ENCODE data around the gene ATE1. TPM values are rescaled to one million over a fixed set of nuclear protein-coding genes. Genes with fewer than 3 reads are reported as not detected.

Gene ATE1
- total and polyA plus RNA-seq, 7 donors = 12.5 to 49.6 (median 31.4) TPM

DNA sequence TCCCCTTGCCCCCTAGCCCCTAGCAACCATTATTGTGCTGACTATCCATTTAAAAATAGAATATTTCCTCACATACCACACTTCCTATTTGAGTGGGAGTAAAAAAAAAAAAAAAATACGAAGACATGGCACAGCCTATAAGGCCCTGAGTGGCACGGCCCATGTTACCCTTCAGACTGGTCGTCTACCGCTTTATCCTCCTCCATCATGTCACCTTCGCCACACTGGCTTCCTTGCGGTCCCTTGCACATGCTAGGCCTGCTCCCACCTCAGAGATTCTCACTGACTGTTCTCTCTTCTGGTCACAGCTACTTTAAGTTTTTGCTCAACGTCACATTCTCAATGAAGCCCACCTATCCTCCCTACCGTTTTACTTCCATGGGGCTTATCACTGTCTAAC lies 130.3 kb downstream of the ATE1 start:
- H3K36me3 ChIP-seq = no peaks in the 10 kb centered on the region
- TF ChIP-seq EP300 (IDR thresholded peaks at IDR 0.05) = no peak
- no peak for TF ChIP-seq POLR2AphosphoS5 (IDR thresholded peaks at IDR 0.05)
- TF ChIP-seq POLR2A (IDR thresholded peaks at IDR 0.05) = no peak
- TF ChIP-seq CTCF (IDR thresholded peaks at IDR 0.05) = no peak

GRCh38 chr10:121796342-121796741 lies 131.5 kb downstream of the ATE1 start:
- WGBS, 2 donors = 86 to 91% methylated on average over 3 of the region's 3 CpGs

More for the DNA sequence above, 130.3 kb downstream of the ATE1 start:
- Histone ChIP-seq H3K27me3 (no peaks in the 10 kb centered on the region), H3K9me3 (no peaks in the 10 kb centered on the region), H3K4me1 (no peaks in the 10 kb centered on the region), H3K4me3 (no peak overlapping the region), H3K27ac (no peak overlapping the region)
- intact Hi-C loops (cut with DNase I) = no loop called here
- no peak for DNase-seq
- WGBS, 2 donors = 77 to 82% methylated on average over 8 of the region's 8 CpGs

GRCh38 chr10:121792198-121792597 lies 135.6 kb downstream of the ATE1 start:
- Histone ChIP-seq H3K27ac (no peak overlapping the region), H3K36me3 (peaks cover 0 to 15% (median 0%) of the 10 kb centered on the region in 4 donors), H3K4me3 (no peak overlapping the region), H3K27me3 (no peaks in the 10 kb centered on the region), H3K4me1 (no peaks in the 10 kb centered on the region), H3K9me3 (no peaks in the 10 kb centered on the region)
- WGBS, 2 donors = 95 to 100% methylated on average over 3 of the region's 3 CpGs
- no peak for DNase-seq
- TF ChIP-seq EP300 (IDR thresholded peaks at IDR 0.05) (no peak), CTCF (IDR thresholded peaks at IDR 0.05) (no peak), POLR2AphosphoS5 (IDR thresholded peaks at IDR 0.05) (no peak), POLR2A (IDR thresholded peaks at IDR 0.05) (no peak)
- intact Hi-C loops (cut with DNase I) = no loop called here

More at GRCh38 chr10:121796342-121796741, 131.5 kb downstream of the ATE1 start:
- Histone ChIP-seq H3K27ac (no peak overlapping the region), H3K36me3 (no peaks in the 10 kb centered on the region), H3K4me1 (no peaks in the 10 kb centered on the region), H3K9me3 (no peaks in the 10 kb centered on the region), H3K27me3 (no peaks in the 10 kb centered on the region), H3K4me3 (no peak overlapping the region)
- DNase-seq = no peak
- TF ChIP-seq EP300 (IDR thresholded peaks at IDR 0.05) (no peak), POLR2A (IDR thresholded peaks at IDR 0.05) (no peak), POLR2AphosphoS5 (IDR thresholded peaks at IDR 0.05) (no peak), CTCF (IDR thresholded peaks at IDR 0.05) (no peak)
- intact Hi-C loops (cut with DNase I) = no loop called here

DNA sequence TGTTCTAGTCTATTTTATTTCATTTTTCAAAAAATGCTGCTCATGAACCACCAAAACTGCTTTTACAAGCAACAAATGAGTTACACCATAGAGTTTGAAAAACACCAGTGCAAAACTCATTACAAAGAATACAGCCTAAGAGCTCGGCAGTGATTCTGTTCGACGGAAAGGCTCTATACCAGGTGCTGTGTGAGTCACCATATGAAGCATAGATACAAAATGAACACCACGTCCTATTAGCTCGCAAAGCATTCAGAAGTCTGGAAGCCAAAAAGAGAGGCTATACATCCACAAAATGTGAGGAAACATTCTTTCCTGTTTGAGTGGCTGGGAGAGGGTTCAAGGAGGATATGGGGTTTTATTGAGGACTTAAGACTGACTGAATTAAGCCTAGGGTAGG lies 136.1 kb downstream of the ATE1 start:
- Histone ChIP-seq H3K4me3 (no peak overlapping the region), H3K9me3 (no peaks in the 10 kb centered on the region), H3K27me3 (no peaks in the 10 kb centered on the region), H3K27ac (no peak overlapping the region), H3K4me1 (no peaks in the 10 kb centered on the region), H3K36me3 (peaks cover 0 to 15% (median 0%) of the 10 kb centered on the region in 4 donors)
- no peak for TF ChIP-seq CTCF (IDR thresholded peaks at IDR 0.05)
- no peak for TF ChIP-seq EP300 (IDR thresholded peaks at IDR 0.05)
- no peak for TF ChIP-seq POLR2AphosphoS5 (IDR thresholded peaks at IDR 0.05)
- TF ChIP-seq POLR2A (IDR thresholded peaks at IDR 0.05) = no peak
- WGBS, 2 donors = 97% methylated on average over 5 of the region's 5 CpGs
- intact Hi-C loops (cut with DNase I) = no loop called here
- DNase-seq = no peak

DNA sequence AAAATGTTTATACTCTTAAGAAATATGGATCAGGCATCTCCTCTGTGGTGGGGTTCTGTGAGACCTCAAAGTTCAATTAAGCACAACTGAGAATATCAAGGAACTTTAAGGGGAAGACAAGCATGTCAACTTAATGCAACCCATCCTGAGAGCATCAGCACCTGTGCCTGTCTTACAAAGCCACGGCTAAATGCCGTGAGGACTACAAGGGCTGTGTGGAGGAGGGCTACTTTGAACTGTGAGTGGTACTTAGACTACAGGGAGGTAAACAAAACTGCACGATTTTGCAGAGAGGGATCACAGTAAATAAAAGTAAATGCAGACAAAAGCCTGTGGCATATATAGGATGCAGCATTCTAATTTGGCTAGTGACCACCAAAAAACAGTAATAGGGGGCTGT lies 139.1 kb downstream of the ATE1 start:
- no peak for TF ChIP-seq POLR2AphosphoS5 (IDR thresholded peaks at IDR 0.05)
- DNase-seq = no peak
- H3K36me3 ChIP-seq = peaks cover 0 to 15% (median 0%) of the 10 kb centered on the region in 4 donors
- H3K4me1 ChIP-seq = no peaks in the 10 kb centered on the region
- H3K27me3 ChIP-seq = no peaks in the 10 kb centered on the region
- no peak overlapping the region for H3K27ac ChIP-seq
- intact Hi-C loops (cut with DNase I) = no loop called here
- H3K4me3 ChIP-seq = no peak overlapping the region
- WGBS, 2 donors = 75 to 83% methylated on average over 3 of the region's 3 CpGs
- no peaks in the 10 kb centered on the region for H3K9me3 ChIP-seq

Measured in sigmoid colon (tissue), 7 donors.